ENCODE results near the gene THPO. TPM values are rescaled to one million over a fixed set of nuclear protein-coding genes. Genes with fewer than 3 reads are reported as not detected.

THPO gene
- total and polyA plus RNA-seq, 2 donors (not counting 3 experiments of a cell fraction or from before 2014, with no cell fraction given): 0.08 TPM; not detected in 1

- peaks cover 7% of the 10 kb centered on the region for H3K79me2 ChIP-seq (ENCODE audit: control insufficient read depth, insufficient read depth, low read length)
- H3K27me3 ChIP-seq (ENCODE audit: control insufficient read depth in 2 of 2, insufficient read depth in 2 of 2, low read length in 2 of 2): no peaks in the 10 kb centered on the region
- H3K9me1 ChIP-seq (replicated peaks; ENCODE audit: control insufficient read depth, extremely low read depth, insufficient read depth, low read length): no peaks in the 10 kb centered on the region
- no peak overlapping the region for H3K9ac ChIP-seq (replicated peaks; ENCODE audit: extremely low read depth, insufficient read depth, low read length)
- H2AFZ ChIP-seq (ENCODE audit: low read depth, low read length): no peak overlapping the region
- no peak for TF ChIP-seq MAX (IDR thresholded peaks at IDR 0.05; ENCODE audit: insufficient read depth, insufficient read length)
- TF ChIP-seq POLR2AphosphoS5 (IDR thresholded peaks at IDR 0.05; ENCODE audit: insufficient read depth, low read depth, low read length): no peak
- no peak for TF ChIP-seq GATA2 (IDR thresholded peaks at IDR 0.05; ENCODE audit: insufficient read depth, insufficient read length, low read depth, low read length)
- TF ChIP-seq CTCF (IDR thresholded peaks at IDR 0.05; ENCODE audit: extremely low read depth in 1 of 2, insufficient read depth in 1 of 2, low read depth in 1 of 2, low read length in 2 of 2): no peak
- FAIRE-seq (no peak), DNase-seq (ENCODE audit: low read depth, low spot score) (no peak)
- H3K4me2 ChIP-seq (ENCODE audit: insufficient read depth, low read length): no peak overlapping the region
- peaks cover 6% of the 10 kb centered on the region for H3K4me1 ChIP-seq (ENCODE audit: control insufficient read depth, extremely low read depth, insufficient read depth, low read length)
- intact Hi-C loops (cut with micrococcal nuclease): no loop called here
- H3K9me3 ChIP-seq (replicated peaks; ENCODE audit: control insufficient read depth, insufficient read depth, low read length): no peaks in the 10 kb centered on the region
- ChIA-PET POLR2A (no interaction called here), CTCF (interaction anchor here (1.1 to 1.4 kb wide), 2 partner anchors 13 kb away, joined by 3 to 5 read pairs; no protein-coding TSS in a partner anchor)
- no peak overlapping the region for H3K4me3 ChIP-seq (replicated peaks in 1 of 3; ENCODE audit: insufficient read depth in 1 of 3, low read depth in 1 of 3, low read length in 3 of 3)
- H3K27ac ChIP-seq (ENCODE audit: insufficient read depth, low read depth, low read length): no peak overlapping the region
- H4K20me1 ChIP-seq (replicated peaks; ENCODE audit: control insufficient read depth, extremely low read depth, insufficient read depth, low read length): no peaks in the 10 kb centered on the region
- no TSS peak for BruUV-seq (replicated peaks)
- H3K36me3 ChIP-seq (ENCODE audit: control insufficient read depth in 2 of 2, extremely low read depth in 1 of 2, insufficient read depth in 2 of 2, low read length in 2 of 2): no peaks in the 10 kb centered on the region
- dilution Hi-C loops (cut with MboI; ENCODE audit: extremely low pct_ligation_motif_present, low sequenced_read_pairs): no loop called here
Measured at GRCh38 chr3:184358921-184359350, 19.1 kb downstream of the THPO start.

Data from endothelial cell of umbilical vein (primary cell).